Gastroesophageal sphincter (tissue), 3 donors: ENCODE measurements around the gene SF3B5.

Experiments
- CTCF ChIP-seq, 4 experiments: fragments of 200-600 bp in 2 of 4; fragments of 450-650 bp in 2 of 4; sonication (generic) in 1 of 4; IDR thresholded peaks; one replicate each; pipeline ENCODE4 v1.5.1; 2017 to 2019; ENCODE audit warnings: antibody characterized with exemption in 4 of 4, mild to moderate bottlenecking in 2 of 4, moderate library complexity in 2 of 4
- EP300 ChIP-seq: sonication (generic); formaldehyde crosslinking; IDR thresholded peaks from one replicate; pipeline ENCODE4 v1.6.1; 2017; ENCODE audit warnings: antibody characterized with exemption, mild to moderate bottlenecking

GRCh38 chr6:144094731-144095133, 641 bp downstream of the SF3B5 start:
- TF ChIP-seq CTCF (IDR thresholded peaks at IDR 0.05) (no peak), EP300 (no peak)
